Measurements from ENCODE around the gene TAS1R1.
A peak's percentile ranks its signal among the peaks of the same experiment; 100 is the strongest.

The TAS1R1 gene

DNA sequence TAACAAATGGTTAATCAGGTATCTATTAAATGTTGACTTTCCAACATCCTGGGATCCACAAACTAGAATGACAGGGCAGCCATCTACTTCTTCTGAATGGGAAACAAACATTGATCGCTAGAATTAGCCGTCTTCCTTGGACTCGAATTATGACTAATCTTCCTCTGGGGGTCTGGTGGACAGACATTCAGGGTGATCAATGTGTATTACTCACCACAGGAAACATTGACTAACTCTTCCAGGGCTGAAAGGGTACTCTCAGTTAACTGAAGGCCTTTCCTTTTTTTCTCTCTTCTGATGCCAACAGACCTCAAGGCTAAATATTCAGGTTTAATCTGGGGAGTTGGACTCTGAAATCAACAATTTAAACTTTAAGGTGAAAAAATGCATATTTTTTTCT lies 10.3 kb upstream of the TAS1R1 start:
- Histone ChIP-seq H3K9me3 (ENCODE audit: control insufficient read depth, low read length) (no peaks in the 10 kb centered on the region), H3K9ac (no peak overlapping the region), H3K27ac (no peak overlapping the region), H3K27me3 (ENCODE audit: control insufficient read depth, insufficient read depth, low read length) (no peaks in the 10 kb centered on the region), H3K4me1 (no peaks in the 10 kb centered on the region), H3K79me2 (no peaks in the 10 kb centered on the region), H3K36me3 (ENCODE audit: control insufficient read depth, insufficient read depth, low read length) (no peaks in the 10 kb centered on the region), H2AFZ (no peak overlapping the region), H3K4me2 (ENCODE audit: low read length) (no peak overlapping the region), H3K4me3 (ENCODE audit: low read depth, low read length) (no peak overlapping the region)
- no peak for TF ChIP-seq CTCF (IDR thresholded peaks at IDR 0.05)

- no peak overlapping the region for H3K9ac ChIP-seq
- no peaks in the 10 kb centered on the region for H3K9me3 ChIP-seq (ENCODE audit: control insufficient read depth, low read length)
- H3K27me3 ChIP-seq (ENCODE audit: control insufficient read depth, insufficient read depth, low read length), result no peaks in the 10 kb centered on the region
- no peaks in the 10 kb centered on the region for H3K36me3 ChIP-seq (ENCODE audit: control insufficient read depth, insufficient read depth, low read length)
- no peak overlapping the region for H2AFZ ChIP-seq
- H3K79me2 ChIP-seq, result no peaks in the 10 kb centered on the region
- no peak for TF ChIP-seq CTCF (IDR thresholded peaks at IDR 0.05)
- H3K4me3 ChIP-seq (ENCODE audit: low read depth, low read length), result no peak overlapping the region
- no peaks in the 10 kb centered on the region for H3K4me1 ChIP-seq
- H3K4me2 ChIP-seq (ENCODE audit: low read length), result no peak overlapping the region
- H3K27ac ChIP-seq, result peak overlapping the region; percentile 19
These were observed 9.6 kb upstream of the TAS1R1 start for GRCh38 chr1:6545276-6546112.

- no peak overlapping the region for H3K4me2 ChIP-seq (ENCODE audit: low read length)
- H3K36me3 ChIP-seq (ENCODE audit: control insufficient read depth, insufficient read depth, low read length), result no peaks in the 10 kb centered on the region
- H2AFZ ChIP-seq, result no peak overlapping the region
These were observed 8.8 kb upstream of the TAS1R1 start for GRCh38 chr1:6546326-6546725.

GRCh38 chr1:6547301-6547700 lies 7.8 kb upstream of the TAS1R1 start:
- Histone ChIP-seq H3K4me3 (ENCODE audit: low read depth, low read length) (no peak overlapping the region), H3K79me2 (no peaks in the 10 kb centered on the region), H3K27ac (no peak overlapping the region), H3K4me2 (ENCODE audit: low read length) (no peak overlapping the region), H3K4me1 (no peaks in the 10 kb centered on the region), H2AFZ (no peak overlapping the region), H3K9ac (no peak overlapping the region), H3K36me3 (ENCODE audit: control insufficient read depth, insufficient read depth, low read length) (no peaks in the 10 kb centered on the region), H3K27me3 (ENCODE audit: control insufficient read depth, insufficient read depth, low read length) (no peaks in the 10 kb centered on the region), H3K9me3 (ENCODE audit: control insufficient read depth, low read length) (no peaks in the 10 kb centered on the region)
- TF ChIP-seq CTCF (IDR thresholded peaks at IDR 0.05), result no peak

More at GRCh38 chr1:6546326-6546725, 8.8 kb upstream of the TAS1R1 start:
- no peaks in the 10 kb centered on the region for H3K4me1 ChIP-seq
- H3K27ac ChIP-seq, result peak overlapping the region; percentile 19
- H3K27me3 ChIP-seq (ENCODE audit: control insufficient read depth, insufficient read depth, low read length), result no peaks in the 10 kb centered on the region
- TF ChIP-seq CTCF (IDR thresholded peaks at IDR 0.05), result no peak
- H3K79me2 ChIP-seq, result no peaks in the 10 kb centered on the region
- no peaks in the 10 kb centered on the region for H3K9me3 ChIP-seq (ENCODE audit: control insufficient read depth, low read length)
- H3K9ac ChIP-seq, result no peak overlapping the region
- no peak overlapping the region for H3K4me3 ChIP-seq (ENCODE audit: low read depth, low read length)

Data from parathyroid adenoma (tissue), 2 donors.